NCI-H524 (cell line): ENCODE measurements around the gene TBCK.

Source experiments
- DNase-seq, 2 experiments: peaks; one replicate each; lab custom pipeline; 2025; lab: John Stamatoyannopoulos, UW

Gene TBCK

GRCh38 chr4:106038908-106039307, 277.1 kb downstream of the TBCK start:
- DNase-seq, result no peak

- DNase-seq, result no peak
Observed at GRCh38 chr4:106038012-106038411, 278.0 kb downstream of the TBCK start.

GRCh38 chr4:106036848-106037247, 279.2 kb downstream of the TBCK start:
- no peak for DNase-seq

GRCh38 chr4:106036334-106036733, 279.7 kb downstream of the TBCK start:
- DNase-seq, result no peak

- no peak for DNase-seq
Observed at GRCh38 chr4:106035204-106035603, 280.8 kb downstream of the TBCK start.

- no peak for DNase-seq
Observed at GRCh38 chr4:106034751-106035150, 281.3 kb downstream of the TBCK start.

- peak in 1 of 2 experiments; percentile 1 for DNase-seq
Observed at GRCh38 chr4:106034220-106034619, 281.8 kb downstream of the TBCK start.

GRCh38 chr4:106033469-106033868, 282.5 kb downstream of the TBCK start:
- DNase-seq, result no peak

- no peak for DNase-seq
Observed at GRCh38 chr4:106032851-106033286, 283.1 kb downstream of the TBCK start.

GRCh38 chr4:106022454-106022853, 293.6 kb downstream of the TBCK start:
- no peak for DNase-seq

GRCh38 chr4:106021737-106022410, 294.1 kb downstream of the TBCK start:
- no peak for DNase-seq

GRCh38 chr4:106019771-106020170, 296.2 kb downstream of the TBCK start:
- no peak for DNase-seq

GRCh38 chr4:106017975-106018374, 298.0 kb downstream of the TBCK start:
- no peak for DNase-seq

- DNase-seq, result no peak
Observed at GRCh38 chr4:106011387-106011786, 304.6 kb downstream of the TBCK start.

GRCh38 chr4:106010761-106011160, 305.2 kb downstream of the TBCK start:
- DNase-seq, result no peak

GRCh38 chr4:106002994-106003393, 313.0 kb downstream of the TBCK start:
- no peak for DNase-seq

- no peak for DNase-seq
Observed at GRCh38 chr4:105998171-105999063, 317.6 kb downstream of the TBCK start.

GRCh38 chr4:105996845-105997244, 319.2 kb downstream of the TBCK start:
- no peak for DNase-seq

- DNase-seq, result no peak
Observed at GRCh38 chr4:105994841-105995501, 321.0 kb downstream of the TBCK start.

- DNase-seq, result no peak
Observed at GRCh38 chr4:105994061-105994460, 321.9 kb downstream of the TBCK start.

- DNase-seq, result no peak
Observed at GRCh38 chr4:105992641-105993305, 323.2 kb downstream of the TBCK start.

GRCh38 chr4:105991726-105992125, 324.3 kb downstream of the TBCK start:
- no peak for DNase-seq
